ENCODE data around the gene SUSD2. TPM values are rescaled to one million over a fixed set of nuclear protein-coding genes. Genes with fewer than 3 reads are reported as not detected.

Gene SUSD2
- total RNA-seq, 4 donors from 2014 or later = 0.82 to 2.4 (median 2.0) TPM

DNA sequence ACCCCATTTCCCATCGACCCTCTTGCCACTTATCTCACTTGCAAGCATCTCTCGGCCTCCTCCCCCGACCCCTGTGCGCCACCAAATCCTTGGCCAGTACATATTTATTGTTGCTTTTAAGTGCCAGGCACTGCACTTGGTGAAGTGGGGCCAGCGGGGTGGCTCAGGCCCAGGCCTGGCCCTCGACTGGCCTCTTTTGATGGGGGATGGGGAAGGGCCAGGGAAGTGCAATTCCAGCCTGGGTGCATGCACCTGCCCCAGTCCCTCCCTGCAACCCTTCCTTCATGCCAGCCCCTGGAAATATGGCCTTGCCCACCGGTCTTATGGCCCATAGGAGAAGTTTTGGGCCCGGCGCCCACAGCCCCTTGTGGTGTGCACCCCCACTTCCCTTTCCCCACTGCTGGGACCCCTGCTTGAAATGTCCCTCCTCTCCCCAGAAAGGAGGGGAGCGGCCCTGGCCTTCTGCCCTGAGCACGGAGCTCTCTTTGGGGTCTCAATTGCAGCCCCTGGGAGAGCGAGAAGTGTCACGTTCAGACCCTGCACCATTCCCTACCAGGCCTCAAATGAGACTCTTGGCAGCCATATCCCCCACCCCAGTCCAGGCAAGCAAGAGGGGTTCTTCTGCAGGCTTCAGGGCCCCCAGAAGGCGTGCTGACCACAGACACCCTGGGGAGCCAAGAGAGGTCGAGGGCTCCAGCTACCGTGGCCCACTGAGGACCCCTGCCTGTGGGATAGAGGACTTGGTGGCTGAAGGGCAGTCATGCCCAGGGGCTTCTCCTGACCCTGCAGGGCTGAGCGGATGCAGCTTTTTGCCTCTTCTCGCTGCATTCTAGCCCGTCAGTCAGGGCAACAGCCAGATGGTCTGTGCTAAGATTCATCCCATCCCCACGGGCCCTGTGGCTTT lies 961 bp downstream of the SUSD2 start:
- no peak for TF ChIP-seq CTCF (IDR thresholded peaks at IDR 0.05; ENCODE audit: low read depth)

- no peak for TF ChIP-seq CTCF (IDR thresholded peaks at IDR 0.05; ENCODE audit: low read depth)
These were observed 2.2 kb downstream of the SUSD2 start for GRCh38 chr22:24183321-24184031.

DNA sequence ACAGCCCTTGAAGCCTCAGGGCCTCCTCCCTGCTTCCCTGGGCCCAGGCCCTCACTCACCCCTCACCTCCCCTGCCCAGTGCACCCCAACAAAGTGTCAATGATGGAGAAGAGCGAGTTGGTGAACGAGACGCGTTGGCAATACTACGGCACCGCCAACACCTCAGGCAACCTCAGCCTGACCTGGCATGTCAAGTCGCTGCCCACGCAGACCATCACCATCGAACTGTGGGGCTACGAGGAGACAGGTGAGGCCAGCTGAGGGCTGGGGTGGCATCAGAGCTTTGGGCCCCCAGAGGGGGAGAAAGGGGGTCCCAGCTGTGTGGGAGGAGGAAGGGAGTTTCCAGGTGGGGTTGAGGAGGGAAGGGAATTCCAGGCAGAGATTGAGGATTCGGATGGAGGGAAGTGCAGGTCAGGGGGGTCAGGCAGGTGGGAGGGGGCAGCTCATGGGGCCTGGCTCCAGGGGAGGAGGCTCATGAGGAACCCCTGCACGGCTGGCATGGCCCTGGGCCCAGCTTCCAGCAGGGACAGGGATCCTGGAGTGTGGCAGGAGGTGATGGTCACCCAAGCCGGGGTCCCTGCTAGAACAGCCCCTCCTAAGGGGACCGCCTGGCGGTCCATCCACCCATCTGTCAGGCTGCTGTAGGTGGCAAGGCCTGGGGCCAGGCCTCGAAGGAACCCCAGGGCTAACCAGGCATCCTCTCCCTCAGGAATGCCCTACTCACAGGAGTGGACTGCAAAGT lies 2.9 kb downstream of the SUSD2 start:
- TF ChIP-seq CTCF (IDR thresholded peaks at IDR 0.05; ENCODE audit: low read depth) = no peak

DNA sequence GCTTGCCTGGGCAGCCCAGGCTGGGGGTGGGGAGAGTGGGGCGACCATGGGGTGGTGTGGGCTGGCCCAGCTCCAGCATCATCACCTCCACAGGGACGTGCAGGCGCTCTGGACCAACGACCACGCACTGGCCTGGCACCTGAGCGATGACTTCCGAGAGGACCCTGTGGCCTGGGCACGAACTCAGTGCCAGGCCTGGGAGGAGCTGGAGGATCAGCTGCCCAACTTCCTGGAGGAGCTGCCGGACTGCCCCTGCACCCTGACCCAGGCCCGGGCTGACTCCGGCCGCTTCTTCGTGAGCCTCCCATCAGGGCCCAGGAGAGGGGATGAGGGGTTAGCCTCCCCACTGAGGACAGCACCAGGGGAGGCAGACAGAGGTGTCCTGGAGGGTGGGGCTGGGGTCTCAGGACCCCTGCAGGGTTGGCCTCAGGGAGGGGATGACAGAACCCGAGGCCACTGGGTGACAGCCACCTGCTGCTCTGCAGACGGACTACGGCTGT lies 3.8 kb downstream of the SUSD2 start:
- TF ChIP-seq CTCF (IDR thresholded peaks at IDR 0.05; ENCODE audit: low read depth) = no peak

DNA sequence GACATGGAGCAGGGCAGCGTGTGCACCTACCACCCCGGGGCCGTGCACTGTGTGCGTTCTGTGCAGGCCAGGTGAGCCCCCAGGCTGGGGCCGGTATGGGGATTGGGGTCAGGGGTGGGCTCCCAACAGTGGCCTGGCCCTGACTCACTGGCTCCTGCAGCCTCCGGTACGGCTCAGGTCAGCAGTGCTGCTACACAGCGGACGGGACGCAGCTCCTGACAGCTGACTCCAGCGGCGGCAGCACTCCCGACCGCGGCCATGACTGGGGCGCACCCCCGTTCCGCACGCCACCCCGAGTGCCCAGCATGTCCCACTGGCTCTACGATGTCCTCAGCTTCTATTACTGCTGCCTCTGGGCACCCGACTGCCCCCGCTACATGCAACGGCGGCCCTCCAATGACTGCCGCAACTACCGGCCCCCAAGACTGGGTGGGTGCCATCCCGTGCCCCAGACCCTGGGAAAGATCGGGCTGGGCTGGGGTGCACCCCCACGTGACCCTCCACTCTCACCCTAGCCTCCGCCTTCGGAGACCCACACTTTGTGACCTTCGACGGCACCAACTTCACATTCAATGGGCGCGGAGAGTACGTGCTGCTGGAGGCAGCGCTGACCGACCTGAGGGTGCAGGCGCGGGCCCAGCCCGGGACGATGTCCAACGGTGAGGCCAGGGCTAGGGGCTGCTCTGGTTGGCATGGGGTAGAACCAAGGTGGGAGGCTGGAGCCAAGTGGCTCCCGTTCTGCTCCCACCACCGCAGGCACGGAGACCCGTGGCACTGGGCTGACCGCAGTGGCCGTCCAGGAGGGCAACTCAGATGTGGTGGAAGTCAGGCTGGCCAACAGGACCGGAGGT lies 4.4 kb downstream of the SUSD2 start:
- no peak for TF ChIP-seq CTCF (IDR thresholded peaks at IDR 0.05; ENCODE audit: low read depth)

GRCh38 chr22:24186352-24186740 lies 5.1 kb downstream of the SUSD2 start:
- TF ChIP-seq CTCF (IDR thresholded peaks at IDR 0.05; ENCODE audit: low read depth) = no peak
